HG02571 (cell line): ENCODE measurements around the gene TMEM174.

ENCODE experiments used
- ATAC-seq: cut with Tn5 transposase; IDR thresholded peaks from one replicate; pipeline ENCODE4 v1.9.1; 2021; ENCODE audit warnings: mild to moderate bottlenecking, moderate library complexity; ENCODE audit not compliant: unreplicated experiment

Gene TMEM174

GRCh38 chr5:73153513-73153912 lies 19.5 kb upstream of the TMEM174 start:
- no peak for ATAC-seq

GRCh38 chr5:73154208-73155006 lies 18.6 kb upstream of the TMEM174 start:
- ATAC-seq: no peak

GRCh38 chr5:73155271-73156222 lies 17.4 kb upstream of the TMEM174 start:
- ATAC-seq: no peak

GRCh38 chr5:73157414-73158303 lies 15.3 kb upstream of the TMEM174 start:
- ATAC-seq: no peak

GRCh38 chr5:73158313-73158712 lies 14.7 kb upstream of the TMEM174 start:
- ATAC-seq: no peak

DNA sequence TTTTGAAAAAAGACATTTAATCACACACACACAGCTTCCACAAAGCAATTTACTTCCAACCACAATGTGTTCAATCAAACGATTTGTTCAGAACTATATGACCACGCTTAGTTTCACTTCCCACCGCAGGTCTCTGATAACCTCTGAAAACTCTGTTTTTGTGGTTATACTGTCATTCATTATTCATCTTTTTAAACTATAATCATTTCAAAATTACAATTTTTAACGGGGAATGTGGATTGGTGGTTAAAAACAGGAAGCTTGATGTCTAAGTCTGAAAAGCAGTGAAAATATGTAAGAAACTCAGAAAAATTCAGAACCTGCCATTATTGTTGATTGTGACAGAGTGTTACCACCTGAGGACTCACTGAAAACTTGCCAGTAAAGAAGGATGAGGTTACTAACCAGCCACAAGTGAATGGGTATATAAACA lies 12.7 kb upstream of the TMEM174 start:
- no peak for ATAC-seq

GRCh38 chr5:73170522-73170921 lies 2.5 kb upstream of the TMEM174 start:
- ATAC-seq: no peak

DNA sequence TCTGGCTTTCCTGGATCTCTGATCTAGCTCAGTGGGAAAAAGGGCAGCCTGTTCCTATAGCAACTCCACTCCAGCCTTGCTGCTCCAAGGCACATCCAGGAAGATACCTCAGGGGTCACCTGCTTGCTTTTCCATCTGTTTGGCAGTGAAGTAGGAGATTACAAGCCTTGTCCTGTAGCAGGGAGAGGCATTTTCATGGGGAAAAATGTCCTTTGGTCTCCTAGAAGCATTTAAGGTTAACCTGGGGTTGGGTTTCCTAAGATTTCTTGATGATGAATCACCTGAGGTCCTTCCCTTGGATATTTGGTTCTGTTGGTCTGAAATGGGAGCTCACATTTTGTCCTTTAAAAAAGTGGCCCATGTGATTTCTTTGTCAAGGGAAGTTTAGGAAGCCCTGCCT lies 1.5 kb upstream of the TMEM174 start:
- no peak for ATAC-seq

GRCh38 chr5:73174100-73174815 lies 1.3 kb downstream of the TMEM174 start:
- ATAC-seq: no peak

DNA sequence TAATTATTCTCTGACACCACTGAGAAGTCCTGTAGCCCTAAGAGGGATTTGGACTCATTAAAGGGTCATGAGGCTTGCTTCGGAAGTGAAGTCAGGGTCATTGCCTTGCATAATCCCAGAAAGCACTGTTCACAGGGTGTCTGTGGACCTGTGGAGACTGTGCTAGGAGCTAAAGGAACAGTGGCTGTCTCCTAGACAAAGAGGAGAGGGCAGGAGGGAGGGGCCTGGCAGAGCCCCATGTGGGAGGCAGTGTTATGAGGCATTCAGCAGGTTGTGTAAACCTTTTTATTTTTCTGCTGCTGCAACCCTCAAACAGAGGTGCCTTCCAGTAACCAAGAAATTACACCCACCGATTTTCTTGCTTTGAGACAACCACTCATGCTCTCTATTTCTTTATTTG lies 3.3 kb downstream of the TMEM174 start:
- ATAC-seq: no peak

GRCh38 chr5:73178265-73178664 lies 5.3 kb downstream of the TMEM174 start:
- no peak for ATAC-seq

- no peak for ATAC-seq
These were observed 6.7 kb downstream of the TMEM174 start for GRCh38 chr5:73179730-73180129.

GRCh38 chr5:73180566-73180965 lies 7.6 kb downstream of the TMEM174 start:
- ATAC-seq: no peak

- no peak for ATAC-seq
These were observed 9.3 kb downstream of the TMEM174 start for GRCh38 chr5:73182307-73182706.

GRCh38 chr5:73183000-73183399 lies 10.0 kb downstream of the TMEM174 start:
- ATAC-seq: no peak

DNA sequence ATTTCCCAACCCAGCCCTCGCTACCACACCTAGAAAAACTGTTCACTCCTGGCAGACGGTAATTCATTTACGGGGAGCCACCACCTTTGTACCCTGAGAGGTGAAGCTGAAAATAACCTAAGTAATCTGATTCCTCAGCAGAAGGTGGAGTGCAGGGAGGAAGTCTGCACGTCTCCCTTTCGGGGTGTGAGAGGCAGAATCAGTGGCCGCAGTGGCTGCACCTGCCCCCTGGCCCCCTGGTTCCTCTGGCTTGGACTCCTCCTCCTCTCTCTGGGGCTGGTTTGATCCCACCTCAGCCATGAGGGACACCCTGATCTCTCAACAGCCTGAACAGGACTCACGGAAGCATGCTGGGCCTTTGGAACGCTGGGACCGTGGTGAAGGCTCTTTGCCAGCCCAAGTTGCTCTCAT lies 10.5 kb downstream of the TMEM174 start:
- no peak for ATAC-seq

DNA sequence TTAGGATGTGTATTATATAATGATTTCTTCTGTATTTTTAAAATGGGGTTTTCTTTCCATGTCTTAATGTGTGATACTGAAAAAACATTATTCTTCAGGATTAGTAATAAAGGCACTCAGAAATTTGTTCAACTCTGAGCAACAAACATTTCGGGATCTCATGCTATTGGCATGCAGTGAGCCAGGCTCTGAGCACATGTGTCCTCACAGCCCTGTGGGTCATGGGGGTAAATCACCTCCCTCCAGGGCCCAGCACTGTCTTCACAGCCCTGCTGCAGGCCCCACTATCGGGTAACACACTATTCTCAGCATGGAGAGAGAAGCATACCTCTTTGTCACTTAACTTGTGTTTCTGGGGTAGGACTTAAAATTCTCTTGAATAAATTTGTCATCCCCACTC lies 14.0 kb downstream of the TMEM174 start:
- no peak for ATAC-seq

DNA sequence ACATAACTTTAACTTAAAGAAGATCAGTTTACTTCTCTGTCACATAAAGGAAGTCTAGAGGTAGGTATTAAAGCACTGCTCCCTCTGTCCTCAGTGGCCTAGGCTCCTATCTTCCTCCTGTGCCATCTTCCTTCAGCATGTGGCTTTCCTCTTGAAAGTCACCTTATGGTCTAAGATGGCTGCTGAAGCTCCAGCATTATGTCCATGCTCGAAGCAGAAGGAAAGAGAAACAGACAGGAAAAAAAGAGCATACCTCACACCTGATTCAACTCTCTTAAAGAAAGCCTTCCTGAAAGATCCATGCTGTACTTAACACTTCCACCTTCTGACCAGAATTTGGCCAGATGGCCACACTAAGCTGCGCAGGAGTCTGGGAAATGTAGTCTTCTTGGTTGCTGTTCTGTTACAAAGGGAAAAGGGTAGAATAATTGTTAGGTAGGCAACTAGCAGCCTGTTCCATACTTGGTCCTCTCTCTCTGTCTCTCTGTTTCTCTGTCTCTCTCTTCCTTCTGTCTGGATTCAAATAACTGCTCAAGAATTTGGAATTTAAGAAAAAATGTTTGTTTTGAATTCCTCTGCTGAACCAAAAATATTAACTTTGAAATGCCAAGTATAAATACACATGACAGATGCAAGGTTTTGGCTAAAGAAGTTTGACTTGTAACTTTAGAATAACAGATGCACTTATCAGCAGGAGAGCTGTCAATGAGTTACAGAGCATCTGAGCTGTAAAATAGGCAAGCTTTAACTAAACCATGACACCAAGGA lies 16.0 kb downstream of the TMEM174 start:
- no peak for ATAC-seq

- ATAC-seq: no peak
These were observed 16.9 kb downstream of the TMEM174 start for GRCh38 chr5:73189871-73190376.
